ENCODE data around the gene TEX30. TPM values are rescaled to one million over a fixed set of nuclear protein-coding genes. Genes with fewer than 3 reads are reported as not detected.

The TEX30 gene
- total and polyA plus RNA-seq, 2 of the 4 experiments (the other 2 are of a cell fraction), result 8.1 to 10.4 TPM

DNA sequence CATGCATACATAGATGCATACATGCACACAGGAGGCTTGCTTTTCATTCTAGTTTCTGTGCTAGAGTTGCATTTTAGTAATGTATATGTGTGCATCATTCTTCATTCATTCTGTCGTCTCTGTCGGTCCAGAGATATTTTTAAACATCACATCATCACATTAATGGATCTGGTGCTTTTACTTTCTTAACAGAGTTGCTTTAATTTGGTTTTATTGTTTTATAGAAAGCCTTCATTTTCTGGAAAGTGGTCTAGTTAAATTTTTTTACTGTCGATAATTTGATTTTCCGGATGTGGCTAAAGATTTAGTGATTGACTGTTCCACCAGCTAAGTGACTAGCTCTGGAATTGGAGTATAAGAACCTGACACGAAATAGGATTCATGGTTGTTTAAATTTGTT lies 42.2 kb upstream of the TEX30 start:
- ChIA-PET CTCF (no interaction called here), POLR2A (ENCODE audit: unreplicated experiment) (no interaction called here)
- H3K18ac ChIP-seq (ENCODE audit: low read depth, low read length), result no peak overlapping the region
- H2AFZ ChIP-seq (replicated peaks; ENCODE audit: low read length, poor library complexity), result no peak overlapping the region
- H3K4me3 ChIP-seq (ENCODE audit: insufficient read depth, low read depth, low read length), result no peak overlapping the region
- H3K56ac ChIP-seq (ENCODE audit: extremely low read depth, insufficient read depth, low read length), result no peak overlapping the region
- H2BK120ac ChIP-seq (ENCODE audit: low read depth, low read length), result no peak overlapping the region
- DNase-seq, result no peak
- TF ChIP-seq SMC3 (IDR thresholded peaks at IDR 0.05; ENCODE audit: low read depth, low read length) (no peak), CEBPB (IDR thresholded peaks at IDR 0.05; ENCODE audit: low read depth, low read length) (no peak), RCOR1 (IDR thresholded peaks at IDR 0.05; ENCODE audit: insufficient replicate concordance, low read length) (no peak), MAFK (IDR thresholded peaks at IDR 0.05; ENCODE audit: low read depth, low read length) (no peak), FOS (IDR thresholded peaks at IDR 0.05; ENCODE audit: low read depth, low read length) (no peak), MAZ (IDR thresholded peaks at IDR 0.05; ENCODE audit: borderline replicate concordance, low read depth, low read length) (no peak), CHD1 (IDR thresholded peaks at IDR 0.05; ENCODE audit: low read depth, low read length) (no peak), NFE2L2 (IDR thresholded peaks at IDR 0.05; ENCODE audit: low read depth, low read length) (no peak), MXI1 (IDR thresholded peaks at IDR 0.05; ENCODE audit: borderline replicate concordance, low read depth, low read length) (no peak), BHLHE40 (IDR thresholded peaks at IDR 0.05; ENCODE audit: low read depth, low read length) (no peak), POLR2A (IDR thresholded peaks at IDR 0.05; ENCODE audit: low read depth, low read length) (no peak), RFX5 (IDR thresholded peaks at IDR 0.05; ENCODE audit: low read depth, low read length) (no peak)
- TF ChIP-seq, protein P1, sequence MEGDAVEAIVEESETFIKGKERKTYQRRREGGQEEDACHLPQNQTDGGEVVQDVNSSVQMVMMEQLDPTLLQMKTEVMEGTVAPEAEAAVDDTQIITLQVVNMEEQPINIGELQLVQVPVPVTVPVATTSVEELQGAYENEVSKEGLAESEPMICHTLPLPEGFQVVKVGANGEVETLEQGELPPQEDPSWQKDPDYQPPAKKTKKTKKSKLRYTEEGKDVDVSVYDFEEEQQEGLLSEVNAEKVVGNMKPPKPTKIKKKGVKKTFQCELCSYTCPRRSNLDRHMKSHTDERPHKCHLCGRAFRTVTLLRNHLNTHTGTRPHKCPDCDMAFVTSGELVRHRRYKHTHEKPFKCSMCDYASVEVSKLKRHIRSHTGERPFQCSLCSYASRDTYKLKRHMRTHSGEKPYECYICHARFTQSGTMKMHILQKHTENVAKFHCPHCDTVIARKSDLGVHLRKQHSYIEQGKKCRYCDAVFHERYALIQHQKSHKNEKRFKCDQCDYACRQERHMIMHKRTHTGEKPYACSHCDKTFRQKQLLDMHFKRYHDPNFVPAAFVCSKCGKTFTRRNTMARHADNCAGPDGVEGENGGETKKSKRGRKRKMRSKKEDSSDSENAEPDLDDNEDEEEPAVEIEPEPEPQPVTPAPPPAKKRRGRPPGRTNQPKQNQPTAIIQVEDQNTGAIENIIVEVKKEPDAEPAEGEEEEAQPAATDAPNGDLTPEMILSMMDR (conservative IDR thresholded peaks at IDR 0.05; ENCODE audit: low read depth, low read length), result no peak
- TF ChIP-seq, protein P2, sequence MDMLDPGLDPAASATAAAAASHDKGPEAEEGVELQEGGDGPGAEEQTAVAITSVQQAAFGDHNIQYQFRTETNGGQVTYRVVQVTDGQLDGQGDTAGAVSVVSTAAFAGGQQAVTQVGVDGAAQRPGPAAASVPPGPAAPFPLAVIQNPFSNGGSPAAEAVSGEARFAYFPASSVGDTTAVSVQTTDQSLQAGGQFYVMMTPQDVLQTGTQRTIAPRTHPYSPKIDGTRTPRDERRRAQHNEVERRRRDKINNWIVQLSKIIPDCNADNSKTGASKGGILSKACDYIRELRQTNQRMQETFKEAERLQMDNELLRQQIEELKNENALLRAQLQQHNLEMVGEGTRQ (IDR thresholded peaks at IDR 0.05; ENCODE audit: low read depth, low read length), result no peak
- TF ChIP-seq, protein P3, sequence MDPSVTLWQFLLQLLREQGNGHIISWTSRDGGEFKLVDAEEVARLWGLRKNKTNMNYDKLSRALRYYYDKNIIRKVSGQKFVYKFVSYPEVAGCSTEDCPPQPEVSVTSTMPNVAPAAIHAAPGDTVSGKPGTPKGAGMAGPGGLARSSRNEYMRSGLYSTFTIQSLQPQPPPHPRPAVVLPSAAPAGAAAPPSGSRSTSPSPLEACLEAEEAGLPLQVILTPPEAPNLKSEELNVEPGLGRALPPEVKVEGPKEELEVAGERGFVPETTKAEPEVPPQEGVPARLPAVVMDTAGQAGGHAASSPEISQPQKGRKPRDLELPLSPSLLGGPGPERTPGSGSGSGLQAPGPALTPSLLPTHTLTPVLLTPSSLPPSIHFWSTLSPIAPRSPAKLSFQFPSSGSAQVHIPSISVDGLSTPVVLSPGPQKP (IDR thresholded peaks at IDR 0.05; ENCODE audit: borderline replicate concordance, low read depth, low read length), result no peak
- ATAC-seq (ENCODE audit: low read depth), result no peak
- H2BK15ac ChIP-seq (ENCODE audit: low read depth, low read length), result no peak overlapping the region
- no peak overlapping the region for H3K23ac ChIP-seq (ENCODE audit: low read depth, low read length)
- H3K4me1 ChIP-seq (ENCODE audit: control insufficient read depth, insufficient read depth, low read length), result peaks cover 4% of the 10 kb centered on the region
- peaks cover 5% of the 10 kb centered on the region for H3K36me3 ChIP-seq (ENCODE audit: control insufficient read depth, insufficient read depth, low read length)
- intact Hi-C loops (cut with micrococcal nuclease) (no loop called here), dilution Hi-C loops (cut with HindIII; ENCODE audit: low sequenced_read_pairs, unreplicated experiment) (no loop called here), in situ Hi-C loops (cut with MboI; ENCODE audit: low sequenced_read_pairs) (no loop called here)
- H3K4ac ChIP-seq (ENCODE audit: low read depth, low read length), result no peak overlapping the region
- no peak overlapping the region for H3K27ac ChIP-seq (ENCODE audit: insufficient read depth, low read length)
- no peaks in the 10 kb centered on the region for H4K20me1 ChIP-seq (ENCODE audit: insufficient read depth, low read length)
- H3K14ac ChIP-seq (replicated peaks; ENCODE audit: low read depth, low read length), result no peak overlapping the region
- no peak overlapping the region for H4K8ac ChIP-seq (ENCODE audit: low read depth in 2 of 2, low read length in 2 of 2)
- peaks cover 9% of the 10 kb centered on the region; the same call in 1 of the 2 replicates for H3K9me1 ChIP-seq (ENCODE audit: insufficient read depth, low read length)
- no peak overlapping the region for H3K4me2 ChIP-seq (ENCODE audit: low read depth, low read length)
- H2BK20ac ChIP-seq (ENCODE audit: low read depth, low read length), result no peak overlapping the region
- no peak overlapping the region for H2AK9ac ChIP-seq (replicated peaks; ENCODE audit: low read depth, low read length, poor library complexity)
- no peak overlapping the region for H2BK5ac ChIP-seq (ENCODE audit: low read depth, low read length, poor library complexity, severe bottlenecking)
- H4K5ac ChIP-seq (ENCODE audit: low read depth, low read length), result no peak overlapping the region
- H3K27me3 ChIP-seq (ENCODE audit: control insufficient read depth, insufficient read depth, low read length), result no peaks in the 10 kb centered on the region
- H4K91ac ChIP-seq (ENCODE audit: insufficient read depth, low read depth, low read length), result no peak overlapping the region
- BruUV-seq (replicated peaks), result no TSS peak
- peaks cover 21 to 34% of the 10 kb centered on the region in 2 experiments for H3K79me1 ChIP-seq (ENCODE audit: low read depth in 1 of 2, low read length in 2 of 2)
- H3K9ac ChIP-seq (ENCODE audit: low read depth, low read length), result no peak overlapping the region
- H3K9me3 ChIP-seq (ENCODE audit: control insufficient read depth, insufficient read depth, low read length), result 0 out of 2 replicates have a peak, but pooled peaks cover under 1% of the 10 kb centered on the region
- WGBS, 2 experiments (ENCODE audit: extremely low coverage in 2 of 2, insufficient read length in 1 of 2), result 100% methylated on average over 2 of the region's 5 CpGs; no CpG with 5 or more reads in 1 of the 2 experiments
- no peak overlapping the region for H2AK5ac ChIP-seq (ENCODE audit: low read depth, low read length)
